Stimulated activated CD4-positive, alpha-beta T cell treated with anti-CD3 and anti-CD28 coated beads, Interleukin-15, amount 100 ng/mL, for 24 hours (primary cell): ENCODE results near the gene PISD.

Source experiments
- DNase-seq: peaks from one replicate; pipeline ENCODE4 v3.0.0-alpha.2; 2020

PISD gene

GRCh38 chr22:31652088-31652487 is 9.9 kb downstream of the PISD start:
- no peak for DNase-seq

GRCh38 chr22:31651664-31652063 is 10.4 kb downstream of the PISD start:
- DNase-seq = no peak

GRCh38 chr22:31650391-31650790 is 11.6 kb downstream of the PISD start:
- no peak for DNase-seq

GRCh38 chr22:31647523-31648320 is 14.3 kb downstream of the PISD start:
- no peak for DNase-seq

- no peak for DNase-seq
Observed at GRCh38 chr22:31647066-31647465, 14.9 kb downstream of the PISD start.

GRCh38 chr22:31646186-31647019 is 15.6 kb downstream of the PISD start:
- peak; percentile 63 for DNase-seq

GRCh38 chr22:31639436-31640039 is 22.5 kb downstream of the PISD start:
- DNase-seq = no peak

- DNase-seq = peak; percentile 20
Observed at GRCh38 chr22:31637891-31638618, 24.0 kb downstream of the PISD start.

GRCh38 chr22:31637447-31637890 is 24.5 kb downstream of the PISD start:
- DNase-seq = peak; percentile 13

- no peak for DNase-seq
Observed at GRCh38 chr22:31635638-31636306, 26.2 kb downstream of the PISD start.

GRCh38 chr22:31631436-31631835 is 30.6 kb downstream of the PISD start:
- DNase-seq = no peak

- peak; percentile 92 for DNase-seq
Observed at GRCh38 chr22:31630331-31631329, 31.4 kb downstream of the PISD start.

- no peak for DNase-seq
Observed at GRCh38 chr22:31629741-31630184, 32.3 kb downstream of the PISD start.

- no peak for DNase-seq
Observed at GRCh38 chr22:31628969-31629708, 32.9 kb downstream of the PISD start.

- DNase-seq = no peak
Observed at GRCh38 chr22:31628362-31628761, 33.7 kb downstream of the PISD start.

GRCh38 chr22:31627223-31627731 is 34.7 kb downstream of the PISD start:
- no peak for DNase-seq

- no peak for DNase-seq
Observed at GRCh38 chr22:31626427-31627150, 35.4 kb downstream of the PISD start.

- no peak for DNase-seq
Observed at GRCh38 chr22:31625661-31626426, 36.2 kb downstream of the PISD start.
